HG03558 (cell line): Measurements from ENCODE around the gene SLC44A5.
"Not testable (repeated sequence)": the region's sequence is repeated elsewhere in the genome, so short reads cannot be mapped to it uniquely, and the experiment has no call there.

ENCODE experiments used
- ATAC-seq: cut with Tn5 transposase; IDR thresholded peaks from one replicate; pipeline ENCODE4 v1.9.1; 2021; ENCODE audit warnings: moderate number of reproducible peaks; ENCODE audit not compliant: unreplicated experiment; ENCODE audit errors: extremely low read depth

Gene SLC44A5

DNA sequence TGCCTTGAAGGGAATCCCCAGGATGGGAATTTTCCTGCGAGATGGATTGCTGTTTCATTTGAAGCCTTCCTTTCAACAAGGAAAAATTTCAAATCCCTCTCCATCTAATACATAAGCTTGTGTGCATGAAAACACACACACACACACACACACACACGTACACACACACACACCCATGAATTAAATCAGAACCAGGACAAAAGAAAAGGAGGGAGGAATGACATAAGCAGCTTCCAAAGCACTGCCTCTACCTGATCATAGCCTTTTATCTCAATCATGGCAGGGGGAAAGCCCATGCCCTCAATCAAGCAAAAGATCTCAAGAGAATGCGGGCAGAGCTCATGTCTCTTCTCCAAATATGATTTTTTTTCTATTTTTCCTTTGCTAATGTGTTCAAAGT lies 139.7 kb downstream of the SLC44A5 start:
- ATAC-seq = no peak

DNA sequence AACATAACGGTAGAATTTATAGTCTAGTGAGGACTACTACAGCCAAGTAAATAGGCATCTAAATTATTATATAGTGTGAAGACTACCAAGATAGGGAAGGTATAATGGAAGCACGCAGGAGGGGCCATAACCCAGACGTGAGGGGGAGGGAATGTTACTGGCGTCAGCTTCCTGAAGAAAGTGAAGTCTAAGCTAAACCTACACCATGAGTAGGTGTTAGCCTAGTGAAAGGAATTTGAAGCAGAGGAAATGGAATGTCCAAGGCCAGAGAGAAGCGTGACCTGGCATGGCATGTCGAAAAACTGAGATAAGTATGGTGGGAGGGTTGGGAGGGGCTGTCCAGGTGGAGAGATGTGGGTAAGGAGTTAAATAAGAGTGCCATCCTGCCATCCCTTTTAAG lies 140.5 kb downstream of the SLC44A5 start:
- ATAC-seq = no peak

DNA sequence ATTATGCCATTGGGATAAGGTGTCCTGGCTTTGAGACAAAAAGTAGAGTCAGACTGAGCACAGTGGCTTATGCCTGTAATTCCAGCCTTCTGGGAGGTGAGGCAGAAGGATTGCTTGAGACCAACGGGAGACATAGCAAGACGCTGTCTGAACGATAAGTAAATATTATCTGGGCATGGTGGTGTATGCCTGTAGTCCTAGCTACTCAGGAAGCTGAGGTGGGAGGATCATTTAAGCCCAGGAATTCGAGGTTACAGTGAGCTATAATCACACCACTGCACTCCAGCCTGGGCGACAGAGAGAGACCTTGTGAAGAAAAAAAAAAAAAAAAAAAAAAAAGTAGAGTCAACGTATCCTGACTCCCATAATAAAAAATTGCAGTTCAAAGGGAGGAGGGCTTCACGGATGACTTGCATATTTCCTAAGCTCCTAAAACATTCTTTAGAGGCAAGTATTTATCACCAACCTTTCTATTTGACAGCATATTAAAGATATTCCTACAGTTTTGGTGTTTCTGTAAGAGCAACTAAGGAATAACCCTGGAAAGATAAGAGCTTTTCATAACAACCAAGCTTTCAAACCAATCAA lies 141.2 kb downstream of the SLC44A5 start:
- no peak for ATAC-seq

DNA sequence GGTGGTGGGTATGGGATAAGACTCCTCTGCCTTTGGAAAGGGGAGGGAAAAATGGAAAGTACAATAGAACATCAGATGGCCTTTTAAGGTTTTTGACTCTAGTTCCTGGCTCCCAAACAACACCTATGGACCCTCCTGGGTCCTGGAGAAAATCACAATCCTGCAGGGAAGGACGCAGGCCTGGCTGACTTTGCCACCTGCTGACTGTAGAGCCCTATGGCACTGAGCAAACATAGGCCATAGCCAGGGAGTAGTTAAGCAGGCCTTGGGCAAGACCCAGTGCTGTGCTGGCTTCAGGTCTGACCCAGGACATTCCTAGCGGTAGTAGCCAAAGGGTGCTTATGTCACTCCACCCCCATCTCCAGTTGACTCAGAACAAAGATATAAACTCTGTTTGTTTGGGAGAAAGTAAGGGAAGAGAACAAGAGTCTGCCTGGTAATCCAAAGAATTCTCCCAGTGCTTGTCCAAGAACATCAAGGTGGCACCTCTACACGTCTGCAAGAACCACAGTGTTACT lies 149.0 kb downstream of the SLC44A5 start:
- no peak for ATAC-seq

DNA sequence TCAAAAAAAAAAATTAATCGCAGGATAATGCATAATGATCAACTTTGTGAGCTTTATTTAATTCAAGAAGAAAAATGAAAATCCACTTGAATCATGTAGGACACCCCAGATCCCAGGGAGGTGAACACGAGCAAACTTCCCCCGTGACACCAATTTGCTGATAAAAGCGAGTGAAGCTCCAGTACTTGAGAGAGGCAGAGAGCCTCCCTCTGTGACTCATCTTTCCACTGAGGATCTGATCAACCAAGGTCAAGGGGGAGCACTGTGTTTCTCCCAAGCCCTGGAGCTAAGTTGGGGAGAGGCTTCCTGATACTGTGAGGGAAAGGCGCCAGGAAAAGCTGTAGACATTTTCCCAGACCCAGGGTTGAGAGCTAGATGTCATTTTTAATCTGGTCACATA lies 160.9 kb downstream of the SLC44A5 start:
- ATAC-seq = no peak

DNA sequence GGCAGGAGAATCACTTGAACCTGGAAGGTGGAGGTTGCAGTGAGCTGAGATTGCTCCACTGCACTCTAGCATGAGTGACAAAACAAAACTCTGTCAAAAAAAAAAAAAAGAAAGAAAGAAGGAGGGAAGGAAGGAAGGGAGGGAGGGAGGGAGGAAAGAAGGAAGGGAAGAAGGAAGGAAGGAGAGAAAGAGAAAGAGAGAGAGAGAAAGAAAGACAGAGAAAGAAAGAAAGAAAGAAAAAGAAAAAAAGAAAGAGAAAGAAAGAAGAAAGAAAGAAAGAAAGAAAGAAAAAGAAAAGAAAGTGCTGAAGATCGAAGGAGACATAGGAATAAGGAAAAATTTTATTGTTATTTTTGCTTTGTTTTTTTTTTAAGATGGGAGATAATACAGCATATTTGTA lies 166.7 kb downstream of the SLC44A5 start:
- no peak for ATAC-seq

DNA sequence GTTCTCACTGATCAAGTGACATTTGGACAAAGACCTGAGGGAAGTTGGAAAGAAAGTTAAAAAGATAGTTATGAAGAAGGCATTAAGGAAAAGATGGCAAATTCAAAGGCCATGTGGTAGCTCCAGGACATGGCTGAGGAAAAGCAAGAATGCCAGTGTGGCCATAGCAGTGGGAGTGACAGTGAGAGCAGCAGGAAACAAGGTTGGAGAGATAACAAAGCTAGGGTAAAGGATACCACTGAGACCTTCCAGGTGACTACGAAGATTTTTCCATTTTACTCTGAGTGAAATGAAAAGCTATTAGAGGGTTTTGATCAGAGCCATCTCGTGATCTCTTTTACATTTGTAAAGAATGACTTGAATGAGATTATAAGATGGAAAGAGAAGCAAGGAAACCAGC lies 170.6 kb downstream of the SLC44A5 start:
- ATAC-seq = no peak

DNA sequence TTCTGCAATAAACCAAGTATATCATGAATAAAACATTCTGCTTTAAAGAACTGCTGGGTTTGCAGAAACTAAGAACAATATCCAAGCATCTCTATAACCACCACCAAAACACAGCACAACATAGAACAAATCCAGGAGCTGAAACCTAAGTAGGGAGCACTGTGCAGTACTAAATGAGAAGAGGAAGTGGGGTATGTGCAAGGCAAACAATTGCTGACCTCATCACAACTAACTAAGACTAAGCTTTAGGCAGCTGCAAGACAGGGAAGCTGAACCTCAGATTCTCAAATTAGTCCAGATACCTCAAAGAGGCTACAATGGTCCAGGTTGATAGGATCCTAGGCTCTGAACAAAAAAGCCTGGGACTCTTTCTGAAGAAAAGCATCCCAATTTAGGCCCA lies 172.6 kb downstream of the SLC44A5 start:
- no peak for ATAC-seq

DNA sequence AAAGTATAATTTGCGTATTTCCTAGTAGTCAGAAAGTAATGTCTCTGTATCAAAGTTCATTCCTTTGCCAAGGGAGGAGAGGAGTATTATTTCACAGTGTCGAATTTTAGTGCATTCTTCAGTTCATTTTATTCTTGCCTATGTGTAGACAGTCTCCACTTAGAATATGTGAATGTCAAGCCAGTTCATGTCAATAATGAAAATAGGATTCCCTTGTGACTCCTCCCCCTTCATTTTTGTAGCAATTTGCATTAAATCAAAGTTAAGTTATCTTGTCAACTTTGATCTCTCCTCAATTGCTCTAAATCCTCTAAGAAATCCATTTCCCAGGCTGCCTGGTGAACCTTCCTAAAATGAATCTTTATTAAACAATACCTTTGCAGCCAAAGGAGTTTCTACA lies 179.1 kb downstream of the SLC44A5 start:
- ATAC-seq = no peak

DNA sequence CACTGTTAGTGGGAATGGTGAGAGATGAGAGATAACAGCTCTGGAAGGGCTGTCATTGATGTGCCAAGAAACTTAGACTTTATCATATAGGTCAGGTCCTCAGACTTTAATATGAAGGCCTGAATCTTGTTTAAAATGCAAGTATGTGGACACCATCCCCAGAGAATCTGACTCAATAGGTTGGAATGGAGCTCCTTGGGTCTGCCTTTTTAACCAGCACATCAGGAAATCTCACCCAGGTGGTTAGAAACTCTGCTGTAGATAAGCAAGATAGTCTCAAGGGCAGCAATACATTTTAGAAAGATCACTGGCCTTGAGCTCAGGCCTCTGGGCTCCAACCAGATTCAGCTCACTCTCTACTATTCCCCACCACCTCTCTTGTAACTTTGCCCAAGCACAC lies 180.4 kb downstream of the SLC44A5 start:
- ATAC-seq = no peak

DNA sequence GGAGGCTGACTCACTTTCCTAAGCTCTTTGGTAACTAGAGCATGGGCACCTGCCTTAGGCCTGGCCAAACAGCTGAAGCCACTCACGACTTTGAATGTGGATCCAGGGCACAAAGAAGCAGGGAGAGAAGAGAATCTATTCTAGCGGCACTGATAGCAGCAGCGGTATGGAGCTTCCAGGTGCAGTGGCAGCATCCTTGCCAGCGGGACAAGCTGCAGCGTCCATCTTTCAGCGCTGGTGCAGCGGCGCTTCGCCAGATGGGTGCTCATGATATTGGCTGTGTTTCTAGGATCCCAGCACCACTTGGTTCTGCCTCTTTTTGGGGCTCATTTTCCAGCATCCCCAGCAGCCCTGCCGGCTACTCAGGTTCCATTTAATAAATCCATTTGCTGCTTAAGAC lies 184.2 kb downstream of the SLC44A5 start:
- ATAC-seq = no peak

DNA sequence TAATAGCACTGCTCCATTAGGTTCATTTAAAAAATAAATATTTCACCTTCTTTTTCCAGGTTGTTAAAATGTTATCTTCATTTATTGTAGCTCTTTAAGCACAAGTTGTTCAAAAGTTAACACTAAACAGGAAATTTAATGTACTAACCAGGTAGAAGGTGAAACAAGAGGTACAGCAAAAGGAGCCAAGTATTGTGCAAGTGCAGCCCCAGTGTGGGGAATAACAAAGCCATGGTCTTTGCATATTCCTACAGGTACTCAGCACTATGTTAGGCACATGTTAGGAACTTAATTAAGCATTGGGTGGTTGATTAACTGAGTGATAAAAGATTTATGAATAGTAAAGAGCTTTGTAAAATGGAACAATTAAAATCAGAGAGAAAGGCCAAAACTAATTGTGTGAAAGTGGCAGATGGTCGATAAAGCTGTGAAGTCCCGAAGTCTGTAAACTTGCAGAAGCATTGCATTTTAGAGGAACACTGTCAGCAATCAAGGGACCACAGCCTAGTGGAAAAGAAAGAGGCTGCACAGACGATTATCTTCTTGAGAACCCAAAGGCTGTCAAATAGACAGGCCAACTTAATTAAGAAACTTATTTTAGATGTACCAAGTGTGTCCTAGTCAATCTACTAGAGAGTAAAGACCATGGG lies 185.8 kb downstream of the SLC44A5 start:
- ATAC-seq = no peak

DNA sequence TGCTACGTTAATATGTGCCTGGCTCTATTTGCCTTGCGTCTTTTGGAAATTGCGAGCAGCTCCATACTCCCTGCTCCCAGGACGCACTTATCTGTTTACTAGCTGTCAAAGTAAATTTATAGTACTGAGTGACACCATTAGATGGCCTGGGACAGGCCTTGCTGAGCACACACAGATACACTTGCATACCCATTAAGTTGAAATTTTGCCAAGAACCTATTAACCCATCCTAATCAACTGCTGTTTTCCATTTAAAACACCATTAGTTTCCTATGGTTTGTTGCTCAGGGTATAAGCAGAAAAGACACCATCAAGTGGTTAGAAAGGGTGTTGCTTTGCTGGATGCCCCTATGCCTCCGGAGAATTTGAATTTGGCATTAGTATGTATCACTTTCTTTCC lies 187.3 kb downstream of the SLC44A5 start:
- no peak for ATAC-seq

DNA sequence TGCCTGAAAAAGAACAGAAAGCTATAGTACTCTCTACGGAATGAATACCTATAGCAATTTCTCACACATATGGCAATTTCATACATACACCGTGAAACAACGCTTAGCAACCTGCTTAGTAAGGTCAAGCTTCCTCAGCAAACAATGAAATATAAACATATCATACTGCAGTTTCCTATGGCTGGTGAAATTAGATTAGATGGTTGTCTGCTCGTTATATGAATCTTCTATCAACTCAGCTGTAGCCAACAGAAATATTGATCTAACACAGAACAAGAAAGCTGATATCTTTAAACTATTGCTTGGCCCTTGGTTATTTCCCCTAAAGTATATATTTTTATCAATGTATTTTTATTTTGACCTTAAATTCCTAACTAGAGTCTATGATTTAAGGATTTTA lies 187.8 kb downstream of the SLC44A5 start:
- no peak for ATAC-seq

DNA sequence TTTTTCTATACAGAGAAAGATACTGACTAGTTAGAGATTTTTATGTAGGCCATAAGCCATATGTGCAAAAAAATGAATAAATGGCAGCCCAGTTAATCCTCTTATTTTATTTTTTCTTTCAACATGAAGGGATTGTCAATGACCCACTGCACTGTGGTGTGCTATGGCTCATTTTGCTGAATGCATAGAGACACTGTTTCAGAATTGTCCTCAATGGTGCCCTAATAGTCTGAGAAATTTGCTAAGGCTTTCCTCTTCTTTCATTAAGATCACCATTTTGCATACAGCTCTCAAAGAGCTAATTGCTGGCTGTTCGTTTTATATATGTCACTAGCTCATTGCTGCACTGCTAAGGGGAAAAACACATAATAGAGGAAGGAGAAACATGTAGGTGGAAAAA lies 189.5 kb downstream of the SLC44A5 start:
- no peak for ATAC-seq

DNA sequence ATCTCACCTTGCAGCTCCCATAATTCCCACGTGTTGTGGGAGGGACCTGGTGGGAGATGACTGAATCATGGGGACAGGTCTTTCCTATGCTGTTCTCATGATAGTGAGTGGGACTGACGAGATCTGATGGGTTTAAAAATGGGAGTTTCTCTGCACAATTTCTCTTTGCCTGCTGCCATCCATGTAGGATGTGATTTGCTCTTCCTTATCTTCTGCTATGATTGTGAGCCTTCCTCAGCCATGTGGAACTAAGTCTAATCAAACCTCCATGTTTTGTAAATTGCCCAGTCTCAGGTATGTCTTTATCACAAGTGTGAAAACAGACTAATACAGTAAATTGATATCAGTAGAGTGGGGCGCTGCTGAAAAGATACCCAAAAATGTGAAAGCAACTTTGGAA lies 195.7 kb downstream of the SLC44A5 start:
- ATAC-seq = no peak

DNA sequence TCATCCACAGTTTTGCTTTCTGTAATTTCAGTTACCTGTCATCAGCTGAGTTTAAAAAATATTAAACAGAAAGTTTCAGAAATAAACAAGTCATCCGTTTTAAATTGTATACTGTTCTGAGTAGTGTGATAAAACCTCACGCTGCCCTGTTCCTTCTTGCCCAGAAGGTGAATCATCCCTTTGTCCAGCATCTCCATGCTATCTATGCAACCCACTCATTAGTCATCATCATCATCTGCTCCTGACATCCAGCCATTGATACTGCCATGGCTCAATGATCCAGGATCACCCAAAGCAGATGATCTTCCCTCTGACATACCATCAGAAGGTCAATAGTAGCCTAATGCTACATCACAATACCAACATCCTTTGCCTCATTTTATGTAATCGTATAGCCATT lies 198.3 kb downstream of the SLC44A5 start:
- no peak for ATAC-seq

DNA sequence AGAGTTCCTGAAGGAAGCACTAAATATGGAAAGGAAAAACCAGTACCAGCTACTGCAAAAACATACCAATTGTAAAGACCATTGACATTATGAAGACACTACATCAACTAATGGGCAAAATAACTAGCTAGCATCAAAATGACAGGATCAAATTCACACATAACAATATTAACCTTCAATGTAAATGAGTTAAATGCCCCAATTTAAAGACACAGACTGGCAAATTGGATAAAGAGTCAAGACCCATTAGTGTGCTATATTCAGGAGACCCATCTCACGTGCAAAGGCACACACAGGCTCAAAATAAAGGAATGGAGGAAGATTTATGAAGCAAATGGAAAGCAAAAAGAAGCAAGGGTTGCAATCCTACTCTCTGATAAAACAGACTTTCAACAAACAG lies 206.2 kb downstream of the SLC44A5 start:
- ATAC-seq = not testable (repeated sequence)

DNA sequence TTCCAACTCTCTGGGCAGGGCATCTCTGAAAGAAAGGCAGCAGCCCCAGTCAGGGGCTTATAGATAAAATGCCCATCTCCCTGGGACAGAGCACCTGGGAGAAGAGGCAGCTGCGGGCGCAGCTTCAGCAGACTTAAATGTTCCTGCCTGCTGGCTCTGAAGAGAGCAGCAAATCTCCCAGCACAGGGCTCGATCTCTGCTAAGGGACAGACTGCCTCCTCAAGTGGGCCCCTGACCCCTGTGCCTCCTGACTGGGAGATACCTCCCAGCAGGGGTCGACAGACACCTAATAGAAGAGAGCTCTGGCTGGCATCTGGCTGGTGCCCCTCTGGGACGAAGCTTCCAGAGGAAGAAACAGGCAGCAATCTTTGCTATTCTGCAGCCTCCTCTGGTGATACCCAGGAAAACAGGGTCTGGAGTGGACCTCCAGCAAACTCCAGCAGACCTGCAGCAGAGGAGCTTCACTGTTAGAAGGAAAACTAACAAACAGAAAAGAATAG lies 207.7 kb downstream of the SLC44A5 start:
- ATAC-seq = not testable (repeated sequence)

DNA sequence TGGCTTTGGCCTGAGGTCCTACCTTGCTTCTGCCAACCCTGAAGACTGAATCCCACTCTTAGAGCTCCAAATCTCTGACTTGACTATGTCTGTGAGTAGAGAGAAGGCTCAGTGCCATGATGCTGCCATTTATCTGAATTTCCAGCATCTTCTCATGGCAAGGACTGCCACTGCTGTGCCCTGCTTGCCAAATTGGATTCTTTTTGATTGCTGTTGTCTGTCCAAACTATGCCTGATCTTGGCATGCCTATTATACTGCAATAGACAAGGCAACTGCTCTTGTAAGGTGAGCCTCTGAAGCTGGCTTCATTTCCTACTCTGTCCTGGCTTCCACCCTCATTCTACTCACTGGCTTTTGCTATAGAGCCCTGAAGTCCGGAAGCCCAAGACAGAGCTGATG lies 210.2 kb downstream of the SLC44A5 start:
- no peak for ATAC-seq

DNA sequence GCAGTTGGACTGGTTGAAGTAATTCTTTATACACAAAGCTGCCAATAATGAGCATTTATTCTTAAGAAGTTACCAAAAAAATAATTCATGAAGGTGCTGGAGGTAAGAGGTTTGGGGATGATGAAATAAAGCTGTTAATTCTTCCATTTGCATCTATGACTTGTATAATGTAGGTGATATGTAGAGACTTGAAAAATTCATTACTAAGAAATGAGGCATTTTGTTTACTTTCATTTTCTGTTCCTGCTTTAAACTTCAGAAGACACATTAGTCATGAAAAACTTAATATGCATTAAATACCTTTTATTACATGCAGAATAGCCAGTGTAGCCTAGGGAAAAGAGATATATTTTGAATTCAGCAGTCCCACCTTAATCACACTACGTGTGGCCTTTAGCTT lies 214.2 kb downstream of the SLC44A5 start:
- ATAC-seq = no peak

DNA sequence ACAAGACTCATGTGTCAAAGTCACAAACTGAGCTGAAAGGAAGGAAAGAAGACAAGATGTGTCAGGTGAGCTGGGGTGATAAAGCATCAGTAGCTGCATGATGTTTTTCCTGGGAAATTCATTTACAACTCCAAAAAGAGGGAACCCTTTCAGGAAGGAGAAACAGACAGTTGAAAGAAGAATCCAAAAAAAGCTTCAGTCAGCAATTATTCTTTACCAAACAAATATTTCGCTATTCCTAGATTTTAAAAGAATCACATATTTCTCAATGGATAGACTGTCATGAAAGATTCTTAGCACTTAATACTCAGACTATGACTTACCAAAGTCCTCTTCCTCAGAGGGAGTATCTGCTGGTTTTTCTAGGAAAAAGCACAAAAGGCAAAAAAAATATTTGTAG lies 214.7 kb downstream of the SLC44A5 start:
- no peak for ATAC-seq
